Stimulated activated CD8-positive, alpha-beta memory T cell treated with anti-CD3 and anti-CD28 coated beads, Interleukin-7, amount 100 ng/mL, for 24 hours (primary cell): ENCODE measurements around the gene KCNG1.
"Not testable (repeated sequence)": the region's sequence is repeated elsewhere in the genome, so short reads cannot be mapped to it uniquely, and the experiment has no call there.

ENCODE experiments used
- DNase-seq: peaks from one replicate; pipeline ENCODE4 v3.0.0-alpha.2; 2020; ENCODE audit warnings: low read depth

Gene KCNG1

DNA sequence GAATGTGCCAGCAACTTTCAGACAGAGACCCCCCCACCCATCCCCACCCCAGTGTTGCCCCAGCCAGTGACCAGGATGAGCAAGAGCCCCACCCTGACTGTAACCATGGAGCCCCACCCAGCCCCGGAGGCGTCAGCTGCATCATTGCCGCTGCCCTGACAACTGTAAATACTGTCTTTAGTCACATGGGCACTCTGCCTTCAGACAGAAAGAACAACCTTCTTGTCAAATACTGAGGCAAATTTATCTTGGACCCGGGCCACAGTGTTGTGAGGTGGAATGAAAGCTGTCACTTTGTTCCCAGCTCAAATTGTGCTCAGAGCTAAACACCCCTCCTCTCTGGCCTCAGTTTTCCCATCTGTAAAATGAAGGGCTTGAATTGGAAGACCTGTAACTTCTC lies 40.5 kb downstream of the KCNG1 start:
- DNase-seq = no peak

DNA sequence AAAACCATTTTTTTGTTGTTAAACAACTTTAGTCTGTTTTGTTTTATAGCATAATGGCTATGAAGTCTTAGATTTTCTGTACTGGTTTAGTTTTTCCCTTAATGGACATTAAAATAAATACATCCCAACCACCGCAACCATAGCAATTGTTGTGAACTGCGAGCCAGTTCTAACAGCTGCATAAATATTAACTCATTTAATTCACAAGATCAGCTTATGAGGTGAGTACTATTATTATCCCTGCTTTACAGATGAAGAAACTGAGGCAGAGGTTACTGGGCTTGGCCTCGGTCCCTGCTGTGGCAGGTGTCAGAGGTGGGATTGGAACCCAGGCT lies 41.2 kb downstream of the KCNG1 start:
- no peak for DNase-seq

DNA sequence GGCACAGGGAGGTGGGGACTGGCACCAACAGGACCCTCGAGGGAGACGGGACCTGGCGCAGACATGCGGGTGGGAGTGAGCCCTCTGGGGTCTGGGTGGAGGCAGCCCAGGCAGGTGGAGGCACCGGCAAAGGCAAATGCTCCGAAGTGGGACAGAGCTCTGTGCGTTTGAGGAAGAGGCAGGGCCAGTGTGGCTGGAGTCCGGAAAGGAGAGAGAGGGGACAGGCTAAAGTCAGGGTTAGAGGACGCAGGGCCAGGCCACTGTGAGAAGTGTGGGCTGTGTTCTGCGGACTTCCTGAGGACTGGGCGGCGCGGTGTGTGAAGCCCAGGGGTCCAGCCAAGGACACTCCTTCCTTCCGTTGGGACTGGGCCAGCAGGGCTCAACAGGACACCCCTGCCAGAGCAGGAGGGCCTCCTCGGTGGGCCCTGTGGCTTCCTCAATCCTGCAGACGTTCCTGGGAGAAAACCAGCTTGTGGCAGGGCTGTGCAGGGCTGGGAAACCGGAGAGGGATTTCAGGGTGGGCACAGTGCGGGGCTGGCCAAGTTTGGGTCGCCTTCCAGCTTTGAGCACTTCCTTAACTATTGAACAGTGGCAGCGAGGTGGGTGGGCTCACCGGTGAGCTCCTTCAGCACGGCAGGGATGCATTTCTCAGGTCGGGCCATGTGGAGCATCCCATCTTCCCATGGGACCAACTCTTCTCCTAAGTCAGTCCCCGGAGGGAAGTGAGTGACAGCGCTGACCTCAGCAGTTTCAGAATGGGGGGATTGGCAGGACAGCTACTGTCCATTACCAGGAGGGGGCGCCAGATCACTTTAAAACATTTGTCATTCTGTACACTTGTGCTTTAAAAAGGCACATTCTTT lies 41.8 kb downstream of the KCNG1 start:
- peak; percentile 46 for DNase-seq

DNA sequence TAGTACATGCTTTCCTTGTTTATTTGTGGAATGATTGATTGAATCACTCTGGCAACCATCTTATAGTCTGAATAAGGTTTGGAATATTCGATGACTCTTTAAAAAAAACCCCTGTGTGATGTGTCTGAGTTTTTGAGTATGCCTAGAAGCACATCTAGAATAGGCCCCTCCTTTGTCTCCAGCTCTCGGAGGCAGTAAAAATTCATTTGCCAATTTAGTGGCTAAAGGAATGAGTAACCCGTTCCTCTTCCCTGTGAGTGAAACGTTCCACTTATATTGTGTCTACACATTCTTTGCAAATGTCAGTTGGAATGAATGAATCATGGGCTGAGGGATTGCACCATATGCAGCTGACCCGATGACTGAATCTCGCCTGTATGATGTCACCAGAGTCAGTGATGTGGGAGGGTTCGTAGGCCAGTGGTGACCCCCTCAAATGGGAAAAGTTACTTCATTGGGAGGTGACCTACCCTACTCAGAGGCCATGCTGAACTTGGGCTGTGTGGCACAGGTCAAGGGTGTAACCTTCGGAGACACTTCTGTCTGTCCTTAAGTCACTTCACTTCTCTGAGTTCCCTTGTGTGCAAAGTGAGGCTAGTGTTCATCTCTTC lies 42.7 kb downstream of the KCNG1 start:
- no peak for DNase-seq

DNA sequence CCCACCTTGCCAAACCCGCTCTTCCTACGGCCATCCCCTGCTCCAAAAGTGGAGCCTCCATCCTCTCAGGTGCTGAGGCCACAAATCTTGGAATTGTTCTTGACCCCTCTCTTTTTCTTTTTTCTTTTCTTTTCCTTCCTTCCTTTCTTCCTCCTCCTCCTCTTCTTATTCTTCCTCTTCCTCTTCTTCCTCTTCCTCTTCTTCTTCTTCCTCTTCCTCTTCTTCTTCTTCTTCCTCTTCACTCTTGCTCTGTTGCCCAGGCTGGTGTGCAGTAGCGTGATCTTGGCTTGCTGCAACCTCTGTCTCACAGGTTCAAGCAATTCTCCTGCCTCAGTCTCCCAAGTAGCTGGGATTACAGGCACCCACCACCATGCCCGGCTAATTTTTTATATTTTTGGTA lies 44.4 kb downstream of the KCNG1 start:
- DNase-seq = not testable (repeated sequence)

DNA sequence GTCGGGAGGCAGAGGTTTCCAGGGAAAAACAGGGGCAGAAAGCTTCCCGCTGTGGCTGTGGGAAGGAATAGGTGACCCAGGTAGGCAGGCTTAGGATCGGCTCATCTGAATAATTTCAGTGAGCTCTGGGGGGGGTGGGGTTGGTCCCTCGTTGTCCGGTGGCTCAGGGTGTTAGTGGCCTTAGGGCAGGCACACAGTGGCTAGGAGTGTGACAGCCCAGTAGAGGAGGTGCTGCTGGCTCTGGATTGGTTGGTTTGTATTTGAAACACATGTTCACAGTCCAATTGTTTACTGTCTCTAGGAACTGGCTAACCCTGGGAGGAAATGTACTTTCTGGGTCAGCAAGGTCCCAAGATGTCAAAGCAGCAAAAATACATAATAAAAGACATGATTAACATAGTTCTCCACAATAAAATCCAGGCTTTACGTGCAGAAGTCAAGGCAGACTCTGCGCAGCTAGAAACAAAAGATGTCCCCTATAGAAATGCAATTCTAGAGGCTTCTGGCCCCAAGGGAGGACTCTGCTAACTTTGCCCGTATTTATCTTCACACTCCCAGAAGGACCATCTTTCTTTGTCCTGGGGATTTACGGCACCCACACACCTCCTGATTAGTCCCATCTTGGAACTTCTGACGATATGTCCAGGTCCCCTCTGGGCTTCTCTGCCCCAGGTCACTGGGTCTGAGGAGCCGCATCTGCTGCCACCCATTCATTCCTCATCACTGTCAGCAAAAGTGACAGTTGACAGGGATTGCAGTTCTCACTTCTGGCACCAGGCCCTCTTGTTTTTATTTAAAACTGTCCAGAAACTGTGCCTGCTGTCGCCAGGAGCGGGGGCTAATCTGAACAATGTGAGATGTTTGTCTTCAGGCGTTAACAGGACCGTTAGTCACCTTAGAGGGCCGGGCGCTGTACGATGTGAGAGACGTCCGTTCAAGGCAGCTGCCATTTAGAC lies 45.6 kb downstream of the KCNG1 start:
- no peak for DNase-seq

DNA sequence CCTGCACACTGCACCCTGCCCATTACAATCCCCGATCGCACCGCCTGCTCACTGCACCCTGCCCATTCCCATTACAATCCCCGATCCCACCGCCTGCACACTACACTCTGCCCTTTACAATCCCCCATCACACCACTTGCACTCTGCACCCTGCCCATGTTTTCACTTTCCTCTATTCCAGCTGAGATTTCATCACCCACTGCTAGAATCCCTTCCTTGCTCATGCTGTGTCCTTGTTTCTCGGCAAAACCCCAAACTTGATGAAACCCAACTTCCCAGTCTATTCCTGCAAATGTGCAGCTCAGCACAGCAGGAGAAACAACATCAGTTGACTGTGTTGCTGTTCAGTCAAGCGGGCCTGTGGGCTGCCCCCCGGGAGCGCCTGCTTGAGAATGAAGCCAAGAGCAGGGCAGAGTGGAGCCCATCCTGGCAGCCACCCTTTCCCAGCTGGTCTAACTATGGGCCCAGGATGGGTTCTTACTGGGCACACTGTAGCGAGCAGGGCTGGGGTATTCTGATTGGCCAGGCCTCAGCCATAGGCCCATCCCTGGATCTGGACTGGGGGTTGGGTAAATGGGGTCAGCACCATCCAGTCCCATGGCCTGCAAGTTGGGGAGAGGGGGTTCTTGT lies 47.1 kb downstream of the KCNG1 start:
- no peak for DNase-seq

DNA sequence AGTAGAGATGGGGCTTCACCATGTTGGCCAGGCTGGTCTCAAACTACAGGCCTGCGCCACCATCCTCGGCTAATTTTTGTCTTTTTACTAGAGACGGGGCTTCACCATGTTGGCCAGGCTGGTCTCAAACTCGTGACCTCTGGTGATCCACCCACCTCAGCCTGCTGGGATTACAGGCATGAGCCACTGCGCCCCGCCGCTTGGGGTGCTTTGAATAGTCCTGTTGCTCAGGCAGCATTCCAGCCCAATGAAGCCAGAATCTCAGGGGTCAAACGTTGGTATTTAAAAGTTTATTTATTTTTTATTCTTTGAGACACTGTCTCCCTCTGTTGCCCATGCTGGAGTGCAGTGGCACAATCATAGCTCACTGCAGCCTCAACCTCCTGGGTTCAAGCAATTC lies 53.0 kb downstream of the KCNG1 start:
- no peak for DNase-seq

DNA sequence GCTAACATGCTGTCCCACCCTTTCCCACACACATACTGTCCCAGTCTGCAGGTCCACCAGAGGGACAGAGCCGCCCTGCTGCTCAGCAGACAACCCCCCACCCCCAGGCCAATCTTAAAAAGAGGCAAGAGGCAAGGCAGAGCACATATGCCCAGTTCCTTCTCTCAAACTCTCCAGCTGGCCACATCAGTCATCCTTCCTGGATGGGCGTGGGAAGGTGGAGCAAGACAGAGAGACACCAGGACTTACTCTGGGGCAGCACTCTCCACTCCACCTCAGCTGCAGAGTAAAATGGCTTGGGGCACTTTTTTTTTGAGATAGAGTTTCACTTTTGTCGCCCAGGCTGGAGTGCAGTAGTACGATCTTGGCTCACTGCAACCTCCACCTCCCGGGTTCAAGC lies 53.5 kb downstream of the KCNG1 start:
- no peak for DNase-seq

DNA sequence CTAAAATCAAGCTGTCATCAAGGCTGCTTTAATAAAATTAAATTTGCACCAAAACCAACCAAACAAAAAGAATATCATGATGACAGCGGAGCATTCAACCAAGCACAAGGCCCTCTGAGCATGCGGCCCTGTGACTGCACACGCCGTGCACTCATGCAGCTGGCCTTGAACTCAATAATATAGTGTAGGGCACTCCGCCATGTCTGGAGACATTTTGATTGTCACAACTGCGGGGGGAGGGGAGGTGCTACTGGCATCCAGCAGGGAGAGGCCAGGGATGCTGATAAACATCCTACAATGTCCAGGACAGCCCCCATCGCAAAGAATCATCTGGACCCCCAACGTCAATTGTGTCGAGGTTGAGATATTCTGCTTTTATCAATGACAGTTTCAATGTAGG lies 54.6 kb downstream of the KCNG1 start:
- DNase-seq = no peak

DNA sequence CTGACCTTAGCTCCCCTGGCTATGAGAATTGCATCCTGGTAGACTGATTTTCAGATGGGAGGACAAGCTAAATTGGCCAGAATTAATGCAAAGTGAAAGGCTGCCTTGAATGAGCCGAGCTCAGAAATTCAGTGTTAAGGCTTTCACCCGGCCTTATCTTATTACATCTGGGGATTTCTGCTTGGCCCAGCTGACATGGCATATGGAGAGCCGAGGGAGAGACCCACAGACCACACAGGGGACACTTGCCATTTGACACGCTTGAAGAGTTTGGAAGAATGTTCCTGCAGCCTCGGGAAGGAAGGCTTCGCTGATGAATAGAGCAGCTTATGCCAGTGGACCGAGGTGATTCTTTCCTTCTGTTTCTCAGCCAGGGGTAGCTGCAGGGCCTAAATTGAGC lies 55.3 kb downstream of the KCNG1 start:
- DNase-seq = no peak

DNA sequence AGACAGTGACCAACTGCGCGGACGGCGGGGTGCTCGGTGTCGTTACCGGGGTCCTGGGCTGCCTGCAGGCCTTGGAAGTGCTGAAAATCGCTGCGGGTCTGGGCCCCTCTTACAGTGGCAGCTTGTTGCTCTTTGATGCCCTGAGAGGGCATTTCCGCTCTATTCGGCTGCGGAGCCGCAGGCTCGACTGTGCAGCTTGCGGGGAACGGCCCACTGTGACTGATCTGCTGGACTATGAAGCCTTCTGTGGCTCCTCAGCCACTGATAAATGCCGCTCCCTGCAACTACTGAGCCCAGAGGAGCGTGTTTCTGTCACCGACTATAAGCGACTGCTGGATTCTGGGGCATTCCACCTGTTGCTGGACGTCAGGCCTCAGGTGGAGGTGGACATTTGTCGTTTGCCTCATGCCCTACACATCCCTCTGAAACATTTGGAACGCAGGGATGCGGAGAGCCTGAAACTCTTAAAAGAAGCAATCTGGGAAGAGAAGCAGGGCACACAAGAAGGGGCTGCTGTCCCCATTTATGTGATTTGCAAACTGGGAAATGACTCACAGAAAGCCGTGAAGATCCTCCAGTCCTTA lies 63.3 kb downstream of the KCNG1 start:
- no peak for DNase-seq

DNA sequence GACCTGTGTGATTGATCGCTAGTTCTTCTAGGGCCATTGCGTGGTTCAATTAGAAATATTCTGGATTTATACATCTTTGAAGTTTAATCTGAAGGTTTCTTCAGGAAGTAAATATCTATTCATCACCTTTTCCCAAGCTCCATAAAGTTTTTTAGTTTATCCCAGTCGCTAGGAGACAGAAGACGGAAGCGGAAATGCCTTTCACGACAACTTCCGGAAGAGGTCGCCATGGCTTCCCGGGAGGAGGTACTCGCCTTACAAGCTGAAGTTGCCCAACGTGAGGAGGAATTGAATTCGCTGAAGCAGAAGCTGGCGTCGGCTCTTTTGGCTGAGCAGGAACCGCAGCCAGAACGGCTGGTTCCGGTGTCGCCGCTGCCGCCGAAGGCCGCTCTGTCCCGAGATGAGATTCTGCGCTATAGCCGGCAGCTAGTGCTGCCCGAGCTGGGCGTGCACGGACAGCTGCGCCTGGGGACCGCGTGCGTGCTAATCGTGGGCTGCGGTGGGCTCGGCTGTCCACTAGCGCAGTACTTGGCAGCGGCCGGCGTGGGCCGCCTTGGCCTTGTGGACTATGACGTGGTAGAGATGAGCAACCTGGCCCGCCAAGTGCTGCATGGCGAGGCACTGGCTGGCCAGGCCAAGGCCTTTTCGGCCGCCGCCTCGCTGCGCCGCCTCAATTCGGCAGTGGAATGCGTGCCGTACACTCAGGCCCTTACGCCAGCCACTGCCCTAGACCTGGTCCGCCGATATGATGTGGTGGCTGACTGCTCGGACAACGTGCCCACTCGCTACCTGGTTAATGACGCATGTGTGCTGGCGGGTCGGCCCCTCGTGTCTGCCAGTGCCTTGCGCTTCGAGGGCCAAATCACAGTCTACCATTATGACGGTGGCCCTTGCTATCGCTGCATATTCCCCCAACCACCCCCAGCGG lies 64.0 kb downstream of the KCNG1 start, which contains the start of gene MOCS3:
Gene MOCS3, plus strand, starts transcription at position 204 of the 928 bp plus-strand sequence. Its CDS starts 25 bp downstream, at position 229.
- DNase-seq = peak; percentile 61

DNA sequence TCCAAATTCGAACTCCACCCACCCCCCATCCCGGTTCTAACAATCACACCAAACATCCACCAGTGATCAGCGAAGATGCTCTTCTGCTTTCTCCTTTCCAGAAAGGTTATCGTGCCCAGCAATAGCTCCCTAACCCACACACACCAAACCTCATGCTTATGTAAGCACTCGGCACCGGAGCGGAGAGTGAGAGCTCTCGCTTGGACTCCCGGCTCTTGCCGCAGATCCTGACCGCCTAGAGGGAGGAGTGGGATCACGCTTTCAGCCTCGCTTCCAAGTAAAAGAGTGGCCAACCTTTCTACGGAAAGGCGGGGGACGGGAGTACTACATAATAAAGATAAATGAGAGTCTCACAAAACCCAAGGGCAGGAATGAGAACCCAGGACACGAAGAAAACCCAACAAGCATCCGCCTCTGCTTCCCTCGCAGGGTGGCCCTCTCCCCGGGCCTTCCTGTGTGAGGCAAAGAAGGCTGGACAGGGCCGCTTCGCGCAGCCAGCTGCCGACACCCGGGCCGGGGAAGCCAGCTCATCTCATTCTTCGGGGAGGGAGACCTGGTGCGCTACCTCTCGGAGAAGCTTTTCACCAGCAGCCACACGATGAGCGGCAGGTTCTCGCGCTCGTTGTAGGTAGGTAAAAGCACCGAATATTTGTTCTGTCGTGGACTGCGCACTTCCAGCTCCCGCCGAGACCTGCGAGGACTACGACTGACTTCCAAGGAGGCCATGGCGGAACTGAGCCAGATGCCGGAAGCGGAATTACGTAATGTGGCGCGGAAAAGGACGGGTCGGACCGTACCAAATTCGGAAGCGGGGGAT lies 64.9 kb downstream of the KCNG1 start, which contains the start of gene DPM1:
Gene DPM1, minus strand, starts transcription at position 735 of the 817 bp plus-strand sequence. Its CDS starts 9 bp downstream, at position 726.
- DNase-seq = peak; percentile 80

DNA sequence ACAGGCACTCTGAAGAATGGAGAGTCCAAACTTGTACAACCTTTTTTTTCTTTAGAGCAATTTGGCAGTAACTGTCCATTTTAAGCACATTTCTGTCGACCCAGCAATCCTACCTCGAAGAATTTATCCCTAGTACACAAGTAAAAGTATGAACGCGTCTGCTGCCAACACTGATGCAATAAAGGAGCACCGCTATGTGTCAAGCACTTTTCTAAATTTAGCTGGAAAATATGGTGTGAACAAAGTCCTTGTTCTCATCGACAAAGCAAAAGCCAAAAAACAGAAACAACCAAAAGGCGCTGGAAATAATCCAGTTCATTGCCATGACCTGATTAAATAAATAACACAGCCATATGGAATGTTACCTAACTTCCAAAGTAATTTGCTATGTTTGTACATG lies 65.6 kb downstream of the KCNG1 start:
- no peak for DNase-seq

DNA sequence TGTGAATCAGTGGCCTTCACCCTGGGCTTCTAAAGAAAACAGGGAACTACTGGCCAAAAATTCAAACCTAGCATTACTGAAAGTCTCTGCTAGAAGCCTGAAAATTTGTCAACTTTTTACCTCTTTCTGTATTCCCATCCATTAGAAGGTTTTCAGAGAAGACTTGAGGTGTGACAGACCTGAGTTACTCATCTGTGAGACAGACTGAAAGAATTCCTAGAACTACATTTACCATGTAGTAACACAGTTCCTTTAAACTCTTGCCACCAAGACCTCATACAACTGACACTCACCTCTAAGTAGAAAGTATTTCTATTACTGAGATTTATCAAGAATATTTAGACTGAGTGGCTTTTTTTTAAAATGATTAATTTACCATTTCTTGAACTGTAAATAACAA lies 69.1 kb downstream of the KCNG1 start:
- no peak for DNase-seq
